ENCODE results near the gene MRPS6.

DNA sequence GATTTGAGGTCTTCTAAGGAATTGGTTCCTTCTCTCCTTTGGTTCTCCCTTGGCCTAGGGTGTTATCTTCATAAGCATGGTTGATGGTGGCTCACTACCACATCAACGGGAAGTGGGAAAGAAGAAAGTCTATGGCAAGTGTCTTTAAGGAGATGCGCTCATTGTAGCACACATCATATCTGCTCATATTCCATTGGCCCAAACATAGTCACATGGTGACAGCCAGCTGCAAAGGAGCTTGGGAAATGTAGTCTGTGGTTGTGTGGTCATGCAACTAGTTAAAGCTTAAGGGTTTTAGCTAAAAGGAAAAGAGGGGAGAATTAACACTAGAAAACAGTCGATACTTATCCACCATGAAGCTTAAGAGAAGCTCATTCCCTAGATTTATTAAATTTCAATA, 11.4 kb upstream of the MRPS6 start:
- TF ChIP-seq, protein P1, sequence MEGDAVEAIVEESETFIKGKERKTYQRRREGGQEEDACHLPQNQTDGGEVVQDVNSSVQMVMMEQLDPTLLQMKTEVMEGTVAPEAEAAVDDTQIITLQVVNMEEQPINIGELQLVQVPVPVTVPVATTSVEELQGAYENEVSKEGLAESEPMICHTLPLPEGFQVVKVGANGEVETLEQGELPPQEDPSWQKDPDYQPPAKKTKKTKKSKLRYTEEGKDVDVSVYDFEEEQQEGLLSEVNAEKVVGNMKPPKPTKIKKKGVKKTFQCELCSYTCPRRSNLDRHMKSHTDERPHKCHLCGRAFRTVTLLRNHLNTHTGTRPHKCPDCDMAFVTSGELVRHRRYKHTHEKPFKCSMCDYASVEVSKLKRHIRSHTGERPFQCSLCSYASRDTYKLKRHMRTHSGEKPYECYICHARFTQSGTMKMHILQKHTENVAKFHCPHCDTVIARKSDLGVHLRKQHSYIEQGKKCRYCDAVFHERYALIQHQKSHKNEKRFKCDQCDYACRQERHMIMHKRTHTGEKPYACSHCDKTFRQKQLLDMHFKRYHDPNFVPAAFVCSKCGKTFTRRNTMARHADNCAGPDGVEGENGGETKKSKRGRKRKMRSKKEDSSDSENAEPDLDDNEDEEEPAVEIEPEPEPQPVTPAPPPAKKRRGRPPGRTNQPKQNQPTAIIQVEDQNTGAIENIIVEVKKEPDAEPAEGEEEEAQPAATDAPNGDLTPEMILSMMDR (IDR thresholded peaks at IDR 0.05) = no peak
- TF ChIP-seq POLR2AphosphoS5 (IDR thresholded peaks at IDR 0.05; ENCODE audit: low read depth, low read length) (no peak), SIN3A (IDR thresholded peaks at IDR 0.05; ENCODE audit: borderline replicate concordance, insufficient read depth, low read depth, low read length) (no peak), TCF7L2 (IDR thresholded peaks at IDR 0.05; ENCODE audit: low read depth, low read length) (no peak)
- TF ChIP-seq, protein P2, sequence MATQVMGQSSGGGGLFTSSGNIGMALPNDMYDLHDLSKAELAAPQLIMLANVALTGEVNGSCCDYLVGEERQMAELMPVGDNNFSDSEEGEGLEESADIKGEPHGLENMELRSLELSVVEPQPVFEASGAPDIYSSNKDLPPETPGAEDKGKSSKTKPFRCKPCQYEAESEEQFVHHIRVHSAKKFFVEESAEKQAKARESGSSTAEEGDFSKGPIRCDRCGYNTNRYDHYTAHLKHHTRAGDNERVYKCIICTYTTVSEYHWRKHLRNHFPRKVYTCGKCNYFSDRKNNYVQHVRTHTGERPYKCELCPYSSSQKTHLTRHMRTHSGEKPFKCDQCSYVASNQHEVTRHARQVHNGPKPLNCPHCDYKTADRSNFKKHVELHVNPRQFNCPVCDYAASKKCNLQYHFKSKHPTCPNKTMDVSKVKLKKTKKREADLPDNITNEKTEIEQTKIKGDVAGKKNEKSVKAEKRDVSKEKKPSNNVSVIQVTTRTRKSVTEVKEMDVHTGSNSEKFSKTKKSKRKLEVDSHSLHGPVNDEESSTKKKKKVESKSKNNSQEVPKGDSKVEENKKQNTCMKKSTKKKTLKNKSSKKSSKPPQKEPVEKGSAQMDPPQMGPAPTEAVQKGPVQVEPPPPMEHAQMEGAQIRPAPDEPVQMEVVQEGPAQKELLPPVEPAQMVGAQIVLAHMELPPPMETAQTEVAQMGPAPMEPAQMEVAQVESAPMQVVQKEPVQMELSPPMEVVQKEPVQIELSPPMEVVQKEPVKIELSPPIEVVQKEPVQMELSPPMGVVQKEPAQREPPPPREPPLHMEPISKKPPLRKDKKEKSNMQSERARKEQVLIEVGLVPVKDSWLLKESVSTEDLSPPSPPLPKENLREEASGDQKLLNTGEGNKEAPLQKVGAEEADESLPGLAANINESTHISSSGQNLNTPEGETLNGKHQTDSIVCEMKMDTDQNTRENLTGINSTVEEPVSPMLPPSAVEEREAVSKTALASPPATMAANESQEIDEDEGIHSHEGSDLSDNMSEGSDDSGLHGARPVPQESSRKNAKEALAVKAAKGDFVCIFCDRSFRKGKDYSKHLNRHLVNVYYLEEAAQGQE (IDR thresholded peaks at IDR 0.05; ENCODE audit: insufficient read depth in 1 of 2, low read depth in 2 of 2, low read length in 1 of 2) = no peak
